GM15510 (cell line): Measurements from ENCODE around the gene PEX3.

Source experiments
- POLR2A ChIP-seq: IDR thresholded peaks from 3 replicates; pipeline ENCODE4 v1.6.1; 2011; ENCODE audit warnings: borderline replicate concordance; ENCODE audit not compliant: insufficient read length; ENCODE audit errors: extremely low read depth

Gene PEX3

GRCh38 chr6:143429970-143430369, 20.6 kb upstream of the PEX3 start:
- TF ChIP-seq POLR2A = no peak

- TF ChIP-seq POLR2A = no peak
These were observed 19.4 kb upstream of the PEX3 start for GRCh38 chr6:143431226-143431625.

GRCh38 chr6:143432588-143432987, 18.0 kb upstream of the PEX3 start:
- no peak for TF ChIP-seq POLR2A

- TF ChIP-seq POLR2A = no peak
These were observed 9.6 kb upstream of the PEX3 start for GRCh38 chr6:143441010-143441409.

GRCh38 chr6:143441680-143442545, 8.7 kb upstream of the PEX3 start:
- TF ChIP-seq POLR2A = no peak

GRCh38 chr6:143443096-143443495, 7.5 kb upstream of the PEX3 start:
- no peak for TF ChIP-seq POLR2A

GRCh38 chr6:143449082-143449713, 1.4 kb upstream of the PEX3 start:
- TF ChIP-seq POLR2A = no peak

- TF ChIP-seq POLR2A = no peak
These were observed 722 bp upstream of the PEX3 start for GRCh38 chr6:143449714-143450452.

GRCh38 chr6:143451531-143451930, 926 bp downstream of the PEX3 start:
- no peak for TF ChIP-seq POLR2A

GRCh38 chr6:143457563-143458359, 7.2 kb downstream of the PEX3 start:
- no peak for TF ChIP-seq POLR2A

GRCh38 chr6:143465546-143465945, 14.9 kb downstream of the PEX3 start:
- TF ChIP-seq POLR2A = no peak

GRCh38 chr6:143468026-143468425, 17.4 kb downstream of the PEX3 start:
- TF ChIP-seq POLR2A = no peak

GRCh38 chr6:143471822-143472221, 21.2 kb downstream of the PEX3 start:
- no peak for TF ChIP-seq POLR2A

GRCh38 chr6:143476545-143476944, 25.9 kb downstream of the PEX3 start:
- no peak for TF ChIP-seq POLR2A

GRCh38 chr6:143478479-143479062, 28.0 kb downstream of the PEX3 start:
- no peak for TF ChIP-seq POLR2A

- no peak for TF ChIP-seq POLR2A
These were observed 32.0 kb downstream of the PEX3 start for GRCh38 chr6:143482593-143482992.
